HepG2 (cell line): ENCODE results near the gene RAPGEF2. TPM values are rescaled to one million over a fixed set of nuclear protein-coding genes. Genes with fewer than 3 reads are reported as not detected.

Experiments
- ATAC-seq: fragments of 200-7000 bp; cut with Tn5 transposase; 3 replicates; pipeline ENCODE4 v1.9.1; 2020; ENCODE audit warnings: mild to moderate bottlenecking, moderate library complexity
- BruUV-seq: library from RNA; stranded (reverse); fragments of 400-500 nt; replicated peaks from 2 replicates; lab custom pipeline; 2021; lab: Mats Ljungman, UMichigan
- CTCF ChIA-PET: fragments of 300-600 bp; formaldehyde crosslinking; extraction: SDS; loops from one replicate; lab custom pipeline; 2021; ENCODE audit warnings: low total read pairs, inconsistent platforms, low intra/inter-chr PET ratio; lab: Yijun Ruan, JAX
- POLR2A ChIA-PET: fragments of 350-600 bp; sonication (Branson Sonifier 250); formaldehyde crosslinking; loops from one replicate; lab custom pipeline; 2020; ENCODE audit warnings: antibody characterized with exemption, inconsistent platforms; lab: Yijun Ruan, JAX
- DNase-seq: peaks from one replicate; pipeline ENCODE4 v3.0.0-alpha.2; 2015; ENCODE audit warnings: low spot score
- FAIRE-seq: peaks from 3 replicates; lab custom pipeline; 2011; peaks lifted over from hg19 to GRCh38; lab: Jason Lieb, UNC
- H2AFZ ChIP-seq: one replicate; pipeline ENCODE4 v1.6.1; 2011; ENCODE audit warnings: low read length, inconsistent platforms
- H3K27ac ChIP-seq: fragments of 300-600 bp; 3 replicates; pipeline ENCODE4 v1.8.0; 2011; ENCODE audit warnings: mixed run types, mild to moderate bottlenecking, mixed read lengths, low read length, inconsistent platforms; ENCODE audit not compliant: insufficient read depth; ENCODE audit errors: extremely low read length
- H3K27me3 ChIP-seq, 2 experiments: fragments of 200-600 bp in 1 of 2; 2 replicates in 1 of 2; 3 replicates in 1 of 2; pipeline versions ENCODE4 v1.6.0 to v1.8.0; 2011; ENCODE audit warnings: low read length in 2 of 2, mild to moderate bottlenecking in 2 of 2, moderate library complexity in 2 of 2, inconsistent platforms in 1 of 2; ENCODE audit not compliant: insufficient read depth in 2 of 2, control insufficient read depth in 1 of 2
- H3K36me3 ChIP-seq, 2 experiments: fragments of 200-600 bp in 1 of 2; replicated peaks in 1 of 2; 2 replicates in 1 of 2; 3 replicates in 1 of 2; pipeline versions ENCODE4 v1.5.1 to v1.8.0; 2011; ENCODE audit warnings: low read length in 2 of 2, inconsistent platforms in 1 of 2; ENCODE audit not compliant: insufficient read depth in 2 of 2, control insufficient read depth in 1 of 2
- H3K4me1 ChIP-seq: 2 replicates; pipeline ENCODE4 v1.5.1; 2012; ENCODE audit warnings: low read length, inconsistent platforms; ENCODE audit not compliant: insufficient read depth
- H3K4me2 ChIP-seq: 2 replicates; pipeline ENCODE4 v1.6.0; 2011; ENCODE audit warnings: low read depth, low read length, inconsistent platforms
- H3K4me3 ChIP-seq, 3 experiments: fragments of 200-600 bp in 1 of 3; sonication (generic), shearing (Covaris generic) in 1 of 3; replicated peaks in 1 of 3; 2 replicates each; pipeline ENCODE4 v1.5.1; 2011 to 2016; ENCODE audit warnings: low read length in 3 of 3, inconsistent platforms in 2 of 3, low read depth in 2 of 3, mild to moderate bottlenecking in 2 of 3, control low read depth in 1 of 3, mixed read lengths in 1 of 3; ENCODE audit not compliant: insufficient read depth in 1 of 3
- H3K79me2 ChIP-seq: one replicate; pipeline ENCODE4 v1.6.1; 2011; ENCODE audit warnings: low read length, inconsistent platforms; ENCODE audit not compliant: insufficient read depth
- H3K9ac ChIP-seq: 2 replicates; pipeline ENCODE4 v1.6.0; 2011; ENCODE audit warnings: mild to moderate bottlenecking, low read depth, low read length, inconsistent platforms; ENCODE audit not compliant: insufficient read depth
- H3K9me3 ChIP-seq: 2 replicates; pipeline ENCODE4 v1.5.1; 2012; ENCODE audit warnings: mild to moderate bottlenecking, low read length
- H4K20me1 ChIP-seq: 2 replicates; pipeline ENCODE4 v1.6.0; 2011; ENCODE audit warnings: inconsistent platforms, mild to moderate bottlenecking, low read length, moderate library complexity; ENCODE audit not compliant: insufficient read depth
- CEBPG ChIP-seq: IDR thresholded peaks from 2 replicates; pipeline ENCODE4 v1.6.1; 2016
- ETV5 ChIP-seq: IDR thresholded peaks from 2 replicates; pipeline ENCODE4 v1.6.1; 2018; ENCODE audit warnings: missing biosample characterization, missing genetic modification reagents, inconsistent platforms, borderline replicate concordance
- FOXM1 ChIP-seq: sonication (generic); formaldehyde crosslinking; IDR thresholded peaks from 2 replicates; pipeline ENCODE4 v1.5.0; 2020; ENCODE audit warnings: missing genetic modification reagents
- ISL2 ChIP-seq: sonication (generic); formaldehyde crosslinking; IDR thresholded peaks from 2 replicates; pipeline ENCODE4 v1.5.0; 2020; ENCODE audit warnings: missing genetic modification reagents
- ONECUT2 ChIP-seq: sonication (generic); formaldehyde crosslinking; IDR thresholded peaks from 2 replicates; pipeline ENCODE4 v1.4.0; 2020; ENCODE audit warnings: missing genetic modification reagents
- RCOR2 ChIP-seq: IDR thresholded peaks from 2 replicates; pipeline ENCODE4 v1.6.1; 2016; ENCODE audit warnings: missing biosample characterization, missing genetic modification reagents
- SAP130 ChIP-seq: IDR thresholded peaks from 2 replicates; pipeline ENCODE4 v1.6.1; 2016; ENCODE audit warnings: low read depth
- SOX5 ChIP-seq: IDR thresholded peaks from 2 replicates; pipeline ENCODE4 v1.6.1; 2016; ENCODE audit warnings: borderline replicate concordance
- SP4 ChIP-seq: sonication (generic); formaldehyde crosslinking; IDR thresholded peaks from 2 replicates; pipeline ENCODE4 v1.8.1; 2023; ENCODE audit warnings: mild to moderate bottlenecking, missing genetic modification reagents
- TSC22D2 ChIP-seq: sonication (generic); formaldehyde crosslinking; IDR thresholded peaks from 2 replicates; pipeline ENCODE4 v1.5.1; 2020; ENCODE audit warnings: missing genetic modification reagents, mild to moderate bottlenecking, borderline replicate concordance
- ZNF607 ChIP-seq: sonication (generic); formaldehyde crosslinking; IDR thresholded peaks from 2 replicates; pipeline ENCODE4 v1.5.1; 2020; ENCODE audit warnings: missing genetic modification reagents, mild to moderate bottlenecking, borderline replicate concordance
- WGBS: methylation state at CpG from one replicate; pipeline ENCODE4 v1.1.6; 2017; ENCODE audit warnings: low lambda C conversion rate; 5-methylcytosine and 5-hydroxymethylcytosine counted together
- in situ Hi-C: cut with HindIII; loops from 2 replicates; pipeline ENCODE4 v1.10.0; 2017; ENCODE audit warnings: low pct_unique_long_range_greater_than_20kb; ENCODE audit not compliant: extremely low pct_ligation_motif_present
- intact Hi-C: fragments of 100-400 bp; cut with micrococcal nuclease; formaldehyde crosslinking; loops from one replicate; pipeline ENCODE4 v1.10.0; 2022; ENCODE audit not compliant: unreplicated experiment
- polyA plus RNA-seq, 8 experiments: library from polyadenylated mRNA; depleted of rRNA in 3 of 8; stranded (reverse) in 7 of 8; unstranded in 1 of 8; fragments of >200 nt; fragmentation: Illumina TruSeq in 4 of 8; extraction: Trizol in 4 of 8; gene quantifications; 2 replicates each; pipeline versions ENCODE4 v1.2.1 to v1.2.3, GENCODE V29; 2011 to 2016; ENCODE audit warnings: low read depth in 4 of 8, missing spikeins in 1 of 8, mixed read lengths in 1 of 8; ENCODE audit not compliant: insufficient read depth in 1 of 8
- total RNA-seq, 5 experiments: library from RNA; depleted of rRNA; stranded (reverse); fragments of >200 nt; fragmentation: Illumina TruSeq; extraction: Trizol; gene quantifications; 2 replicates each; pipeline ENCODE4 v1.2.3, GENCODE V29; 2016; ENCODE audit warnings: low read depth in 1 of 5
- TF ChIP-seq, protein P1 (sequence below): IDR thresholded peaks from 2 replicates; pipeline ENCODE4 v1.6.1; 2016; ENCODE audit warnings: low read depth
- TF ChIP-seq, protein P2 (sequence below): IDR thresholded peaks from 2 replicates; pipeline ENCODE4 v1.6.1; 2016; ENCODE audit warnings: mild to moderate bottlenecking
- TF ChIP-seq, protein P3 (sequence below): sonication (generic); formaldehyde crosslinking; IDR thresholded peaks from 2 replicates; pipeline ENCODE4 v1.8.0; 2022; ENCODE audit warnings: low read depth, missing genetic modification reagents
- TF ChIP-seq, protein P4 (sequence below): sonication (generic); formaldehyde crosslinking; IDR thresholded peaks from 2 replicates; pipeline ENCODE4 v1.9.0; 2021; ENCODE audit warnings: missing genetic modification reagents, borderline replicate concordance

Gene RAPGEF2
- total and polyA plus RNA-seq, 2 of the 13 experiments (the other 11 are each of a cell fraction or from before 2014, with no cell fraction given): 19.2 to 23.0 TPM

DNA sequence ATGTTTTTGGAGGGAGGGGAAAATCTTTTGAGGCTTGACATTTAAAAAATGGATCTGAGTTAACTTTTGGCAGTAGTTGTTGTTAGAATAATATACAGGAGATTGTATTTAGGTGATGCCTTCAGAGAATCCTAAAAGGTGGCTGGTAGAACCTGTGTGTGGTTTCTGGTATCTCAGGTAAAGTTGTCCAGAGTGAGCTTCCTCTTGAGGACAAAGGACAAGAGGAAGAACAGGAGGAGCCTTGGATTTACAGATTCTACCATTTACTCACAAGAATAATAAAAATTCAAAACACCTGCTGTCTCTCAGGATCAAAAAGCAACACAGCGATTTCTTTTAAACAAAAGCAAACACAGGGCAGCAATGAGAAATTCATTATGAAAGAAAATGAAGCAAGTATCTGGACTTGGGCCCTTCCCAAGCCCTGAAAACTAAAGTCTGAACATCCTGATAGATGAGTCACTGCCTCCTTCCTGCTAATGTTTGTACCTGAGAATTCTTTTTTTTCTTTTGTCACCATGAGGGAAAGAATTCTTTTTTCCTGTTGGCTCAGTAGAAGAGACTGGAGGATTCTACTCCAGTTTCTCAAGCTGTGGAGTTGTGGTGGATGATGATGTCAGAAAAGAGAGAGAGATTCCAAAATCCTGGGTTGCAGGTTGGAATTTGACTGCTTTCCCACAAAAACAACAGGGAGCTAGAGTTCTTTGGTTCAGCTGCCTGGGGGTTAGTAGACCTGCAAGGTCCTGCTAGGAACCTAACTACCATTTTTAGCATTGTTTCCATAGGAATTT lies 31.5 kb upstream of the RAPGEF2 start:
- DNase-seq (peak; percentile 74), ATAC-seq (peak; percentile 93), FAIRE-seq (no peak)
- H3K27me3 ChIP-seq: no peaks in the 10 kb centered on the region
- ChIA-PET POLR2A (no interaction called here), CTCF (no interaction called here)
- in situ Hi-C loops: no loop called here
- no TSS peak for BruUV-seq
- H3K27ac ChIP-seq: no peak overlapping the region
- no peaks in the 10 kb centered on the region for H3K36me3 ChIP-seq
- peaks cover 23% of the 10 kb centered on the region for H3K4me1 ChIP-seq
- H2AFZ ChIP-seq: no peak overlapping the region
- H3K79me2 ChIP-seq: no peaks in the 10 kb centered on the region
- 0 out of 2 replicates have a peak overlapping the region, but pooled peaks have one; percentile 27 for H3K4me2 ChIP-seq
- WGBS: 0% methylated on average over 1 of the region's 1 CpG
- H3K4me3 ChIP-seq: no peak overlapping the region; a peak in 1 of 6 replicates
- H3K9ac ChIP-seq: no peak overlapping the region
- no peaks in the 10 kb centered on the region for H3K9me3 ChIP-seq
- intact Hi-C loops: no loop called here
- H4K20me1 ChIP-seq: no peaks in the 10 kb centered on the region
- TF ChIP-seq SP4 (no peak), ISL2 (CRISPR knock-in tag) (no peak), FOXM1 (CRISPR knock-in tag) (no peak), ZNF607 (CRISPR knock-in tag) (no peak), TSC22D2 (CRISPR knock-in tag) (no peak), SAP130 (0 out of 2 replicates have a peak, but pooled peaks have one; percentile 12), SOX5 (peak; percentile 26; the same call in 1 of the 2 replicates), ONECUT2 (CRISPR knock-in tag) (no peak), RCOR2 (CRISPR knock-in tag) (0 out of 2 replicates have a peak, but pooled peaks have one; percentile 23), ETV5 (CRISPR knock-in tag) (peak; percentile 65; the same call in 1 of the 2 replicates), CEBPG (peak; percentile 23; the same call in 1 of the 2 replicates)
- TF ChIP-seq, protein P1, sequence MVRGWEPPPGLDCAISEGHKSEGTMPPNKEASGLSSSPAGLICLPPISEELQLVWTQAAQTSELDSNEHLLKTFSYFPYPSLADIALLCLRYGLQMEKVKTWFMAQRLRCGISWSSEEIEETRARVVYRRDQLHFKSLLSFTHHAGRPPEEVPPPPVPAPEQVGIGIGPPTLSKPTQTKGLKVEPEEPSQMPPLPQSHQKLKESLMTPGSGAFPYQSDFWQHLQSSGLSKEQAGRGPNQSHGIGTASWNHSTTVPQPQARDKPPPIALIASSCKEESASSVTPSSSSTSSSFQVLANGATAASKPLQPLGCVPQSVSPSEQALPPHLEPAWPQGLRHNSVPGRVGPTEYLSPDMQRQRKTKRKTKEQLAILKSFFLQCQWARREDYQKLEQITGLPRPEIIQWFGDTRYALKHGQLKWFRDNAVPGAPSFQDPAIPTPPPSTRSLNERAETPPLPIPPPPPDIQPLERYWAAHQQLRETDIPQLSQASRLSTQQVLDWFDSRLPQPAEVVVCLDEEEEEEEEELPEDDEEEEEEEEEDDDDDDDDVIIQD: peak; percentile 22; the same call in 1 of the 2 replicates
- TF ChIP-seq, protein P2, sequence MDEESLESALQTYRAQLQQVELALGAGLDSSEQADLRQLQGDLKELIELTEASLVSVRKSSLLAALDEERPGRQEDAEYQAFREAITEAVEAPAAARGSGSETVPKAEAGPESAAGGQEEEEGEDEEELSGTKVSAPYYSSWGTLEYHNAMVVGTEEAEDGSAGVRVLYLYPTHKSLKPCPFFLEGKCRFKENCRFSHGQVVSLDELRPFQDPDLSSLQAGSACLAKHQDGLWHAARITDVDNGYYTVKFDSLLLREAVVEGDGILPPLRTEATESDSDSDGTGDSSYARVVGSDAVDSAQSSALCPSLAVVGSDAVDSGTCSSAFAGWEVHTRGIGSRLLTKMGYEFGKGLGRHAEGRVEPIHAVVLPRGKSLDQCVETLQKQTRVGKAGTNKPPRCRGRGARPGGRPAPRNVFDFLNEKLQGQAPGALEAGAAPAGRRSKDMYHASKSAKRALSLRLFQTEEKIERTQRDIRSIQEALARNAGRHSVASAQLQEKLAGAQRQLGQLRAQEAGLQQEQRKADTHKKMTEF (CRISPR knock-in tag): 0 out of 2 replicates have a peak, but pooled peaks have one; percentile 16
- TF ChIP-seq, protein P3, sequence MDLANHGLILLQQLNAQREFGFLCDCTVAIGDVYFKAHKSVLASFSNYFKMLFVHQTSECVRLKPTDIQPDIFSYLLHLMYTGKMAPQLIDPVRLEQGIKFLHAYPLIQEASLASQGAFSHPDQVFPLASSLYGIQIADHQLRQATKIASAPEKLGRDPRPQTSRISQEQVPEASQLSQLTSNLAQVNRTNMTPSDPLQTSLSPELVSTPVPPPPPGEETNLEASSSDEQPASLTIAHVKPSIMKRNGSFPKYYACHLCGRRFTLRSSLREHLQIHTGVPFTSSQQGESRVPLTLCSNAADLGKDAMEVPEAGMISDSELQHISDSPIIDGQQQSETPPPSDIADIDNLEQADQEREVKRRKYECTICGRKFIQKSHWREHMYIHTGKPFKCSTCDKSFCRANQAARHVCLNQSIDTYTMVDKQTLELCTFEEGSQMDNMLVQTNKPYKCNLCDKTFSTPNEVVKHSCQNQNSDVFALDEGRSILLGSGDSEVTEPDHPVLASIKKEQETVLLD (CRISPR knock-in tag): no peak
- TF ChIP-seq, protein P4, sequence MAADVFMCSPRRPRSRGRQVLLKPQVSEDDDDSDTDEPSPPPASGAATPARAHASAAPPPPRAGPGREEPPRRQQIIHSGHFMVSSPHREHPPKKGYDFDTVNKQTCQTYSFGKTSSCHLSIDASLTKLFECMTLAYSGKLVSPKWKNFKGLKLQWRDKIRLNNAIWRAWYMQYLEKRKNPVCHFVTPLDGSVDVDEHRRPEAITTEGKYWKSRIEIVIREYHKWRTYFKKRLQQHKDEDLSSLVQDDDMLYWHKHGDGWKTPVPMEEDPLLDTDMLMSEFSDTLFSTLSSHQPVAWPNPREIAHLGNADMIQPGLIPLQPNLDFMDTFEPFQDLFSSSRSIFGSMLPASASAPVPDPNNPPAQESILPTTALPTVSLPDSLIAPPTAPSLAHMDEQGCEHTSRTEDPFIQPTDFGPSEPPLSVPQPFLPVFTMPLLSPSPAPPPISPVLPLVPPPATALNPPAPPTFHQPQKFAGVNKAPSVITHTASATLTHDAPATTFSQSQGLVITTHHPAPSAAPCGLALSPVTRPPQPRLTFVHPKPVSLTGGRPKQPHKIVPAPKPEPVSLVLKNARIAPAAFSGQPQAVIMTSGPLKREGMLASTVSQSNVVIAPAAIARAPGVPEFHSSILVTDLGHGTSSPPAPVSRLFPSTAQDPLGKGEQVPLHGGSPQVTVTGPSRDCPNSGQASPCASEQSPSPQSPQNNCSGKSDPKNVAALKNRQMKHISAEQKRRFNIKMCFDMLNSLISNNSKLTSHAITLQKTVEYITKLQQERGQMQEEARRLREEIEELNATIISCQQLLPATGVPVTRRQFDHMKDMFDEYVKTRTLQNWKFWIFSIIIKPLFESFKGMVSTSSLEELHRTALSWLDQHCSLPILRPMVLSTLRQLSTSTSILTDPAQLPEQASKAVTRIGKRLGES (CRISPR knock-in tag): no peak
